Parathyroid adenoma (tissue), 2 donors: Measurements from ENCODE around the gene MAGEF1.

ENCODE experiments used
- H2AFZ ChIP-seq: fragments of 300-600 bp; sonication (generic); one replicate; pipeline ENCODE4 v1.7.0; 2017; ENCODE audit warnings: antibody characterized with exemption, mild to moderate bottlenecking
- H3K27ac ChIP-seq: fragments of 300-600 bp; sonication (generic); one replicate; pipeline ENCODE4 v1.7.0; 2017
- H3K27me3 ChIP-seq: fragments of 300-600 bp; sonication (generic); one replicate; pipeline ENCODE4 v1.7.0; 2017; ENCODE audit warnings: low read length; ENCODE audit not compliant: control insufficient read depth, insufficient read depth
- H3K36me3 ChIP-seq: fragments of 300-600 bp; sonication (generic); one replicate; pipeline ENCODE4 v1.7.0; 2017; ENCODE audit warnings: low read length; ENCODE audit not compliant: control insufficient read depth, insufficient read depth
- H3K4me1 ChIP-seq: fragments of 300-600 bp; sonication (generic); one replicate; pipeline ENCODE4 v1.7.0; 2017; ENCODE audit warnings: control low read depth
- H3K4me2 ChIP-seq: fragments of 300-600 bp; sonication (generic); one replicate; pipeline ENCODE4 v1.7.0; 2017; ENCODE audit warnings: low read length
- H3K4me3 ChIP-seq: fragments of 300-600 bp; sonication (generic); one replicate; pipeline ENCODE4 v1.7.0; 2017; ENCODE audit warnings: low read depth, low read length
- H3K79me2 ChIP-seq: fragments of 300-600 bp; sonication (generic); one replicate; pipeline ENCODE4 v1.7.0; 2017; ENCODE audit warnings: control low read depth
- H3K9ac ChIP-seq: fragments of 300-600 bp; sonication (generic); one replicate; pipeline ENCODE4 v1.7.0; 2017; ENCODE audit warnings: mild to moderate bottlenecking
- H3K9me3 ChIP-seq: fragments of 300-600 bp; sonication (generic); one replicate; pipeline ENCODE4 v1.7.0; 2017; ENCODE audit warnings: low read length; ENCODE audit not compliant: control insufficient read depth
- CTCF ChIP-seq: fragments of 300-600 bp; sonication (generic); IDR thresholded peaks from one replicate; pipeline ENCODE4 v1.7.0; 2017; ENCODE audit warnings: antibody characterized with exemption, mild to moderate bottlenecking
- donor health status: primary hyperparathyroidism.

Gene MAGEF1

GRCh38 chr3:184711493-184712247 lies at the start of gene MAGEF1:
Gene MAGEF1 (minus strand): TSS chr3:184712064. CDS start chr3:184711821, 243 bp downstream.
- Histone ChIP-seq H3K9ac (peak within 1 kb of the TSS; percentile 90), H3K4me1 (peaks cover 5% of the 10 kb centered on the region), H3K4me3 (peak within 1 kb of the TSS; percentile 72), H3K9me3 (no peaks in the 10 kb centered on the region), H3K27me3 (no peaks in the 10 kb centered on the region), H3K36me3 (no peaks in the 10 kb centered on the region), H3K79me2 (peaks cover 10% of the 10 kb centered on the region), H3K27ac (peak within 1 kb of the TSS; percentile 88), H3K4me2 (peak within 1 kb of the TSS; percentile 79), H2AFZ (peak within 1 kb of the TSS; percentile 100)
- no peak for TF ChIP-seq CTCF

GRCh38 chr3:184761075-184761841 lies 49.4 kb upstream of the MAGEF1 start:
- H3K79me2 ChIP-seq, result no peaks in the 10 kb centered on the region
- H3K9me3 ChIP-seq, result no peaks in the 10 kb centered on the region
- H3K4me1 ChIP-seq, result peaks cover 3% of the 10 kb centered on the region
- no peak overlapping the region for H3K4me3 ChIP-seq
- H2AFZ ChIP-seq, result no peak overlapping the region
- H3K4me2 ChIP-seq, result no peak overlapping the region
- no peaks in the 10 kb centered on the region for H3K27me3 ChIP-seq
- no peak for TF ChIP-seq CTCF
- no peaks in the 10 kb centered on the region for H3K36me3 ChIP-seq
- no peak overlapping the region for H3K9ac ChIP-seq
- H3K27ac ChIP-seq, result no peak overlapping the region

- H3K4me3 ChIP-seq, result no peak overlapping the region
- no peak overlapping the region for H3K4me2 ChIP-seq
- no peak for TF ChIP-seq CTCF
- H3K9me3 ChIP-seq, result no peaks in the 10 kb centered on the region
- no peaks in the 10 kb centered on the region for H3K79me2 ChIP-seq
- H2AFZ ChIP-seq, result no peak overlapping the region
- H3K9ac ChIP-seq, result no peak overlapping the region
- no peak overlapping the region for H3K27ac ChIP-seq
- peaks cover 3% of the 10 kb centered on the region for H3K4me1 ChIP-seq
- no peaks in the 10 kb centered on the region for H3K36me3 ChIP-seq
- no peaks in the 10 kb centered on the region for H3K27me3 ChIP-seq
Observed at GRCh38 chr3:184760337-184761074, 48.6 kb upstream of the MAGEF1 start.

GRCh38 chr3:184759666-184760200 lies 47.9 kb upstream of the MAGEF1 start:
- H3K27ac ChIP-seq, result no peak overlapping the region
- no peak for TF ChIP-seq CTCF
- H3K4me2 ChIP-seq, result no peak overlapping the region
- H3K4me1 ChIP-seq, result peaks cover 3% of the 10 kb centered on the region
- no peak overlapping the region for H3K4me3 ChIP-seq
- no peak overlapping the region for H2AFZ ChIP-seq
- H3K27me3 ChIP-seq, result no peaks in the 10 kb centered on the region
- H3K9me3 ChIP-seq, result no peaks in the 10 kb centered on the region
- no peaks in the 10 kb centered on the region for H3K79me2 ChIP-seq
- no peaks in the 10 kb centered on the region for H3K36me3 ChIP-seq
- H3K9ac ChIP-seq, result no peak overlapping the region
